Left colon (tissue), 2 donors: ENCODE measurements around the gene KHK. TPM values are rescaled to one million over a fixed set of nuclear protein-coding genes. Genes with fewer than 3 reads are reported as not detected.
"Not testable (repeated sequence)": the region's sequence is repeated elsewhere in the genome, so short reads cannot be mapped to it uniquely, and the experiment has no call there.

Experiments
- ATAC-seq: fragments of 200-7000 bp; cut with Tn5 transposase; one replicate; pipeline ENCODE4 v1.9.1; 2020; ENCODE audit warnings: mild to moderate bottlenecking, moderate library complexity
- DNase-seq, 2 donors: peaks; one replicate each; pipeline ENCODE4 v3.0.0-alpha.2; 2020
- intact Hi-C, 2 donors: fragments of 100-400 bp; cut with DNase I in 1 of 2; cut with micrococcal nuclease in 1 of 2; formaldehyde crosslinking; loops; one replicate each; pipeline versions ENCODE4 v1.11.2 to v1.14.0; 2022; cut with DNase I, micrococcal nuclease
- total RNA-seq, 2 donors: library from RNA; stranded (reverse); fragmentation: NEBNext Ultra II Directional; extraction: Animal tissue kit (Norgen Biotek cat#: 25700); gene quantifications; one replicate each; pipeline ENCODE4 v1.2.1, GENCODE V29; 2021
- donor health status: DM: no; HTN: no; CAD: no.
- donor health status: DM: yes; HTN: yes; CAD: no.

KHK gene
- total RNA-seq, 2 donors from 2014 or later = 8.8 to 13.4 TPM

DNA sequence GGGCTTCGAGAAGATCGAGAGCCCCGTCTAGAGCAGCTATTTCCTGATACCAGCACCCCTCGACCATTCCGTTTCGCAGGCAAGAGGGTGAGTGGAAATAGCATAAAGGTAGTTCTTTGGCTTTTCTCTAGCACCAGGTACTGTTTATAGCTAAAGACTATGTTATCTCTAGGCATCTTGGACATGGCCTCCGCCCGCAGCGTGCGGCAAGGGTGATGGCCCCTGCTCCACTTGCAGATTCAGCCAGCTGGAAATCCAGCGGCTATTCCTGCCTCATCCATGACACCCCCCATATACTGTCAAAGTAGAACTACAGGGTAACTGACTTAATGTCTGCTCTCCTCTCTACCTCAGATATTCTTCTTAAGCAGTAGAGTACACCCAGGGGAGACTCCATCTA, 31.9 kb upstream of the KHK start:
- intact Hi-C loops = no loop called here
- ATAC-seq (no peak), DNase-seq (no peak)

DNA sequence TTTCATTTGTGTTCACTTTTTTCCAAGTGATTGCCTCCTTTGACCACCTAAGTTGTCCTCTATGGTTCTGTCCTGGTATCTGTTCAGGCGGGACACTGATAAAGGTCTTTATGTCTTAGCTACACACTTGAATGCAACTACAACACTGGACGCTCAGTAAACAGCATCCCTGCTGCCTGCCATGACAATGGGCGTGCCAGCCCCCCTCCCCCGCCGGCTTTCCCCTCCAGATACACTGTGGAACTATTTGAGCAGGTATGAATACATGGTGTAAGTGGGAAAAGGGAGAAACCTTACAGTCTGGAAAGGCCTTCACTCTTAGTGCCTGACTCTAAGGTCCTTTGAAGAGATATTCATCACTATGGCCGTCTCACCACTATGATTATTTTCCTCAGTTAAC, 29.4 kb upstream of the KHK start:
- intact Hi-C loops = no loop called here
- ATAC-seq (no peak), DNase-seq (no peak)

DNA sequence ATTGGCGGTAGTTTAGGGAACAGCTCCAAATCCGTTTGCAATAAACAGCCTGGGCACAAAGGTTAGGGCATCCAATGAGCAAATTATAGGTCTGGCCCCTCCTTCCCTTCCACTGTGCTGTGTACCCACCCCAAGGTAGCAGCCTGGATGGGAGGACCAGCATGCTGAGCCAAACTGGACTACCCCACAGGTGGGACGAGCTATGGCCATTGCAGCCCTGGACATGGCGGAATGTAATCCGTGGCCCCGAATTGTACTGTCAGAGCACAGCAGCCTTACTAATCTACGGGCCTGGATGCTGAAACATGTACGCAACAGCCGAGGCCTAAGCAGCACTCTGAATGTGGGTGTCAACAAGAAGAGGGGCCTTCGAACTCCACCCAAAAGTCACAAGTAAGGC, 28.4 kb upstream of the KHK start:
- DNase-seq (no peak), ATAC-seq (no peak)
- intact Hi-C loops = no loop called here

DNA sequence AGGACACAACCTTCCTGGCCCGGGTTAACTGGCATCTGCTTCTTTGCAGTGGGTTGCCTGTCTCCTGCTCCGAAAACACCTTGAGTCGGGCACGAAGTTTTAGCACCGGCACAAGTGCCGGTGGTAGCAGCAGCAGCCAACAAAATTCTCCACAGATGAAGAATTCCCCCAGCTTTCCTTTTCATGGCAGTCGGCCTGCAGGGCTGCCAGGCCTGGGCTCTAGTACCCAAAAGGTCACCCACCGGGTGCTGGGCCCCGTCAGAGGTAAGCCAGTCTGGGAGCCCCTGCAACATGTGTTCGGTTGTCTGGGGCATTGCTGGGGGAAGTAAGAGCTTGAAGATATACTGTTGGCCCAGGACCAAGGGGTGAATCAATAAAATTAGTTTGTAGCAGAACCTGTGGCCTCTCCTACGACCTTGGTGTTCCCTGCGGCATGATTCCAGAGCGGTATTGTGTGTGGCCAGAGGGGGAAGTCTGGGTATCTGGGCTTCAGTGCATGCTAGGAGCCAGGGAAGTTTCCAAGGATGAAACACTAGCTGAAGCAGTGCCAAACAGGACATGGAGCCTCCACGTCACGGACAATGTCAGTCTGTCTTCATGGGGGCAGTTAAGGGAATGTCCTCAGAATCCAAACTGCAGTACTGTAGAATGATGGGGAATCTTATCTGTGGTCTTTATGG, 27.3 kb upstream of the KHK start:
- DNase-seq (no peak), ATAC-seq (no peak)
- intact Hi-C loops = no loop called here

DNA sequence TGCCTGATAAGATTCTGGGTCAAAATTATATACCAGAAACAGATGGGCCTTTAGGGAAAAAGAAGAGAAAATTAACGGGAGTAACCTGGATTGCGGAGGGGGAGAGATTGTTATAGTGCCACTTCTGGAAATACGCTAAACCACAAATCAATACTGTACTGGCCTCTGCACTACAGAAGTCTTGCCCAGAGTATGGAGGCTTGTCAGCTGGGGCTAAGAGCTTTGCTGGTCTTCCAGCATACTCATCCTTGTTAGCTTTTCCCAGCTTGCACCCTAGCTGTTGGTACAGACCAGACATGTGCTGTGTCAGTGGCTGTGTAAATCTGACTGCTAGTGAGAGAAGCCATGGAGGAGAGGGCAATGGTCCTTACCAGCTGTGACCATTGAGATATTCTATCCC, 26.2 kb upstream of the KHK start:
- ATAC-seq (no peak), DNase-seq (no peak)

DNA sequence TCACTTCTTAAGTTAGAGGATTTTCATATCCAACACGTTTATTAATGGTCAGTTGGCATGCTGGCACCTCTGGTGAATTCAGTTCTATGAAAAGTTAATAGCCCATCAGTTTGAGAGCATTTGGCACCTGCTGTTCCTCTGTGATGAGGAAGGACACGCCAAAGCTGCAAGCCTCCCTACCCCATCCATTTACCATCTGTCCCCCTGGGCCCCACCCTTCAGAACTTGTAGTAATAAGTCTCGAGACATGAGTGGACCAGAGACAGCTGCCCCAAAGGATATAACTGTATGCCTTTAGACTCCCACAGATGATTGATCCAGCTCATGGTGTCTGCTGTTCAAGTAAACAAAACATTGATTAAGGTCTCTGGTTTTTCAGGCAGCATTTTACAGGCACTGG, 21.4 kb upstream of the KHK start:
- ATAC-seq (peak; percentile 55), DNase-seq (no peak)
- intact Hi-C loops = no loop called here

More for the DNA sequence above, 26.2 kb upstream of the KHK start:
- intact Hi-C loops = no loop called here

DNA sequence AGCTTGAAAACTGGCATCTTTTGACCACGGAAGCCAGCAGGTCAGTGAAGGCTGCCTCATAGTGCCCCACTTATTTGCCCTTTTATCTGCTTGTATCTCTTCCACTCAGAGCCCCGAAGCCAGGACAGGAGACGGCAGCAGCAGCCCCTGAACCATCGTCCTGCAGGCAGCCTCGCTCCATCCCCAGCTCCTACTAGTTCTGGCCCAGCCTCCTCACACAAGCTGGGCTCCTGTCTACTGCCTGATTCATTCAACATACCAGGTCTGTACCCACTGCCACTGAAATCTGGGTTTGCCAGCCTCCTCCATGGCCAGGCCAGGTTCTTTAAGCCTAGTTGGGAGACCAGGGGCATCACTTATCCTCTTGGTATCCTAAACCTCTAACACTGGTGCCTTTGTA, 19.2 kb upstream of the KHK start:
- DNase-seq (no peak), ATAC-seq (no peak)
- intact Hi-C loops = no loop called here

DNA sequence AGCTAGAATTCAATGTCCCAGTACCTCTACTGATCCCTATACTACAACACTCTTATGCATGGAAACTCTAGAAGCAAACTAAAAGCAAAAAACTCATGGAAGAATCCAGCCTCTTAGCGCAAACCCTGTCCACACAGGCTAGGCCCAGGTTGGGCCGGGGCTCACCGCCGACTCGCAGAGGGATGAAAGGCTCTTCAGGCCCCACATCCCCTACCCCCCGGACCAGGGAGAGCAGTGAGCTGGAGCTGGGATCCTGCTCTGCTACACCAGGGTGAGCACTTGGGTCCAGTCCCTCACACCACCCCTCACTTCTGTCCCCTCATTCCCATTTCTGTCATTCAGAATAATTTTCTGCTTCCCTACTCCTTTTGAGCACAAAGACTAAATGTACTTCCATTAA, 17.1 kb upstream of the KHK start:
- intact Hi-C loops = no loop called here
- no peak for ATAC-seq
- DNase-seq = no peak

DNA sequence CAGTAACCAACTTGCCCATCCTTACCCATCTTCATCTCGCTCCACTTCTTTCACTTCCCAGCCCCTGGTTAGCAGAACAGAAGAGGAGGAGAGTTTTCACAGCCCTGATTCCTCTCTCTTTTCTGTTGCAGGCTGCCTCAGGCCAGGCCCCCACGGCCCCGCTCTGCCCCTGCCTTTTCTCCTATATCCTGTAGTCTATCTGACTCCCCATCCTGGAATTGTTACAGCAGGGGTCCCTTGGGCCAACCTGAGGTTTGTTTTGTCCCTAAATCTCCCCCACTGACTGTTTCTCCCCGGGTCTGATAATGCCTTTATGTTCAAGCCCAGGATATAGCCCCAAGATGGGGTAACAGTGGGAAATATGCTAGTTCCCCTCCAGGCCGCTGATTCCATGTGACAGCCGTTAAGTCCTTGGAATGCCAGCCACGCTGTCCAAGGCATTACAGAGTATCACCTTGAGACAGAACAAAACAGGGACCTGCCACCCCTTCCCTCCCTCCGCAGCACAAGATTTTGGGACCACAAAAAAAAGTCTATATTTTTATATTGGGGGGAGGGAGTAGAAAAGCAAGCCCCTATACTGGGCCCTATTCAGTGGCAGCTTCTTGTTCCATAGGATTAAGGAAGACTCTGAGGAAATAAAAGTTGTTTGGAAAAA, 16.5 kb upstream of the KHK start:
- DNase-seq (no peak), ATAC-seq (no peak)
- intact Hi-C loops = no loop called here

DNA sequence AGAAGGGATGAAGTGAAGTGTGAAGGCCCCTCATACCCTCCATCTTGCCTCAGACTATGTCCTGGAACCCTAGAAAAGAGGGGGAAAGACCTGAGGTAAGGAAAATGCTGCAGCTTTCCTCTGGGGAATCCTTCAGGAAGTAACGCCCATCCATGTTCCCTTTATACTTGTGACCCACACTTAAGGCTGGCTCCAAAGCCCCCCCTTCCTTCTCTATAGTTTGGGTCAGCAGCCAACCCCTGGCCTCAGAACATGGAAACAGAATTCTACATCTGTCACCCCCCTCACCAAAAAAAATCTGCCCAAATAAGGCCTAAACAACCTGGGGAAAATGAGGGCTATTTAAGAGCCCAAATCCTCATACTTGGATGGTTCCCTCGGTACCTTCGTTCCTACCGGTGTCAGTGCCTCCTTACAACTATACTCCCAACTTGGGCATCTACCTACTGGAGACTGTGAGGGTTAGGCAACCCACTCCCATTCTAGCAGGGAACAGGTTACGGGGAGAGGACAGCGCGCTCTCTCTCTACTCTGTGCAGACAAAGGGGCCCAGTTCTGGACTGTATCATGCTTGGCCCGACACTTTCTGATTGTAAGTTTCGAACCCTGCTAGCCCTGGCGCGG, 15.8 kb upstream of the KHK start:
- ATAC-seq (no peak), DNase-seq (no peak)
- intact Hi-C loops = no loop called here

DNA sequence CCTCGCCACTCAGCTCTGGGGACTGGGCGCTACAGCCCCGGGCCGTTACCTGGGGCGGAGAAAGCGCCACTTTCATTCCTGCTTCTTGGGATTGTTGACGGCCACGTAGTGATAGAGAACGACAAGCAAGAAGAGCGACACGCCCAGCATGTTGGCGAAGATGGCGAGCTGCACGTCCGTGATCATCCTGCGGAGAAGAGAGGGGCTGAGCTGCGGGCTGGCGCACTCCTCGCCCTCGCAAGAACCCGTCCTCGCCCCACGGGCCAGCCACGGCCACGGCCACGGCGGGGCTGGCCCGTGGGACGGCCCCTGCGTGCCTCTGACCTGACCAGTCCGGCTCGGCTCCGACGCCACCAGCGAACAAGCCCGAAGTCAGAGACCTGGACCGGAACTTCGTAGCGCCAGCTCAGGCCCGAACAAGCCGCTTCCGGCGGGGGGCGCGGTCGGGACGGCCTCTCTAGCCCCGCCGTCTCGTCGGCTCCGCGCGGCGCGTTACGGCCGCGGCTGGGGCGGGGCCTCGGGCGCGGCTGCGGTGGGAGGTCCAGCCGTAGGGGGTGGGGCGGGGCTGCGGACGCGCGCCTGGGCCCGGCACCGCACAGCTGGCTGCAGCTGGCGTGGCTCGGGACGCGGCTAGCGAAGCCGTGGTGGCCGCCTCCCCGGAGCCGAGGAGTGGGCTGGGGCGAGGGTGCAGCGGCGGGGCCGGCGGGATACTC, 15.1 kb upstream of the KHK start, which contains the start of gene OST4:
Gene OST4, minus strand, starts transcription at position 378 of the 713 bp plus-strand sequence.
- ATAC-seq = peak; percentile 95
- intact Hi-C loops = no loop called here
- DNase-seq = peak; percentile 93 to 95

DNA sequence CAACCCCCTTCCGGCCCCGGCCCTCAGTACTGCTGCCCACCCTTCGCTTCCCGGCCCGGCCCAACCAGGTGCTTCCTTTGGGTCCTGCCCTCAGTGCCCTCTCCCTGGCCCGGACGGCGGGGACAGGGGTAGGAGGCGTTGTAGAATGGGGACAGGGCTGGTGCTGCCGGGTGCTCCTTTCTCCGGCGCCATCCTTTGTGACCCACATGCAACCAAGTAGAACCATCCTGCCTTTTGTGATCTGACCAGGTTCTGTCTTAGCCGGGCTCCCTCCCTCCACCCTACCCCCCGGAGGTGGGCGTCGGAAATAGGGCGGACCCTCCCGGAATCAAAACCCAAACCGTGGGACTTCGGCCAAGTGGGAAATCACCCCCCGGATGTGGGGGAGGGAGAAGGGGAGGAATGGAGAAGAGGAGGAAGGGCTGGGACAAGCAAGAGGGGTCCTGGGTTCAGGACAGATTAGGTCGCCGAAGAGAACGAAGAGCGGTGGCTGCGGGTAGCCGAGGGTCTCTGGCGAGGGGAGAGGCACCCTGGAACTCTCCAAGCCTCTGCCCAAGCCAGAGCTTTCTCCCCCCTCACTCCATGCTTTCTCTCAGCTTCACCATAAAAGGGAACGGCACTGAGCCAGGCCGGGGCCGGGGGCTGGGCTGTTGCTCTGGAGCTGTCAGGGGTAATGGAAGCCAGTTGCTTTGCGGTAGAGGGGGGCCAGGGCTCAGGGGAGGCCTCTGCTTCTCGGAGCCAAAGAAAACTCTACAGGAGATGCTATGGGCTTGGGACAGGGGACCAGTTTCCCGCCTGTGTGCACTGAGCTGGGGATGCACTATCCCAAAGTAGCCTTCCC, 14.4 kb upstream of the KHK start:
- DNase-seq (peak; percentile 66 to 86), ATAC-seq (no peak)
- intact Hi-C loops = no loop called here

DNA sequence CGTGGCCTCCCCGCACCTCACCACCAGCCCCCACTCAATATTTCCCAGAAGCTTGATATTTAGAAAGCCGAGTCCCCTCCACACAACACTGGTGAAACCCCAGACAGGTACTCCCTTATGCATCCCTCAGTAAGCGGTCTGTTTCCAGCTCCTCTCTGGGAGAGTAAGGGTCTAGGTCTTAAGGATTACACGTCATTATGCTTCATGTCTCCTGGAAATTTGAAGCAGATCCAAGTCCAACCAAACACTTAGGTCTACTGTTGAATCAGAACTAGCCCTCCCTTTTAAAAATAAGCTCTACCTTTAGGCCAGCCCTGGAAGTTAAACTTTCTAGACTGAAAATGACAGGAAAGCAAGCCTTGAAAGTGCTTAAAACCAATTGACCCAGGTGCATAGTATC, 13.7 kb upstream of the KHK start:
- DNase-seq (no peak), ATAC-seq (no peak)
- intact Hi-C loops = no loop called here

DNA sequence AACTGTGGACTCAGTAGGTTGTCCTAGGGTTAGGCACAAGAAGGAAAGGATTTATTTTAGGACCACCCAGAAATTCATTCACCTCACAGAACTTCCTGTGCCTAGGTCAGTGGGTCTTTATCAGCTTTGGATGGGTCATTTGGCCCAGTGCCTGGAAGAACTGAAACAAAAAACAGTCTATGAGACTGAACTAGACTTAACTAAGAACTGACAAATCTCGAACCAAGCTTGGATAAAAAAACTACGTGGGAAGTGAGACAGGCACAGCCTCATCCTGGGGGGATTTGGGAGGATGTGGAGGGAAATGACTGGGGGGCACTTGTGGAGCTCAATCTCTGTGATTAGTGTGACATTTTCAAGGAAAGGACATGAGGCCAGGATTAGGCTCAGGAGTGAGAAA, 12.8 kb upstream of the KHK start:
- intact Hi-C loops = no loop called here
- DNase-seq = no peak
- ATAC-seq = no peak

DNA sequence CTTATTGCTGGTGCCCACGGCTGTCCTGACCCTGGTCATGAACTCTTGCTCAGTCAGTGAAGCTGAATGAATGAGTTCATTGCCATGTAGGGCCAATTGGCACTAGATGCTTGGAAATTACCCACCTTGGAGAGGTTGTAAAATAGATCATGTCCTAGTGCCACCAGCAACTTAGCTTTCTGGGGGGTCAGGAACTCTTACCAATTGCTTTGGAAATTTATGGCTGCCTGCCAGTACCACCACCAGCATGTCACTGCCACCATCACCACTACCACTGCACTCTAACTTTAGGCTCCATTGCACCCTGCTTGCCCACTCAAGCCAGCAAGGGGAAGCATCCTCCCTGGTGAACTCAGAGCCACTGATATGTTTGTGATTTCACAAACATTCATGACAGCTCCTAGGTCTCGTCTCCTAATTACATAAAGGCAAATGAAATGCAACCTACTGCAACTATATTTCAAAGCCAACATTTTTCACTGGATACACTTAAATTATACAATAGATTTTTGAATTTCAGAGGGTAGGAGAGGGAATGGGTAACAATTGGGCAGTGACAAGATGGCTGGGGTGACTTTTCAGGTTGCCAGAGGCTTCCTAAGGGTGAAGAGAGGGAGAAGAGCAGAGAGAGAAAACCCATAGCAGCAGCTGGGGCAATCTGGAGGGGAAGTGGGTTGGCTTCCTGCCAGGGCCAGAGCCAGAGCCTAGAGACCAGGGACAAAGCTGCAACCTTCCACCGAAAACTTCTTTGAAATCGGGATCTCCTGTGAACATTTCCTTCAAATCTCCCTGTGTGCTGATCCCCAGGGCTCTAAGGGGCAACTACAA, 11.6 kb upstream of the KHK start:
- DNase-seq (peak; percentile 55 to 75), ATAC-seq (no peak)
- intact Hi-C loops = no loop called here

DNA sequence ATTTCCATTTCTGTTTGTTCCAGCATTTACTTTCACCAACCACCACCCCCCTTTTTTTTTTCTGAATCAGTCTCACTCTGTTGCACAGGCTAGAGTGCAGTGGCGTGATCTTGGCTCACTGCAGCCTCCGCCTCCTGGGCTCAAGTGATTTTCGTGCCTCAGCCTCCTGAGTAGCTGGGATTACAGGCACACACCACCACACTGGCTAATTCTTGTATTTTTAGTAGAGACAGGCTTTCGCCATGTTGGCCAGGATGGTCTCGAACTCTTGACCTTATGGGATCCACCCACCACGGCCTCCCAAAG, 11.1 kb upstream of the KHK start:
- ATAC-seq, DNase-seq, intact Hi-C loops: not testable (repeated sequence)

DNA sequence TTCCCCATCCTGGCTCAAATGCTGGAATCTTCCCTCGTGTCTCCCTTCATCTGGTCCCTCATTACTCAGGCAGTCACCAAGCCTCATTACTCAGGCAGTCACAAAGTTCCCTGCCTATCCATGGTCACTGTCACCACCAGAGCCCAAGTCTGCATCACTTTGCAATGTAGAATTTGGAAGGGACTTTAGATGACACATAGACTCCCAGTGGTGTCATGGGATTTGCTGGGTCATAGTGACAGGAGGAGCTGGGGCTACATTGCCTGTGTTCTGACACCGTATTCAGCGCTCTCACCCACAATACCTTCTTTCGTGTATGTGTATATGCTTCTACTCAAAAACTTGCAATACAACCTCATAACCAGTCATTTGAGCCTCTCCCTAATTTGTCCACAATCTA, 10.2 kb upstream of the KHK start:
- no peak for DNase-seq
- no peak for ATAC-seq
- intact Hi-C loops = no loop called here

DNA sequence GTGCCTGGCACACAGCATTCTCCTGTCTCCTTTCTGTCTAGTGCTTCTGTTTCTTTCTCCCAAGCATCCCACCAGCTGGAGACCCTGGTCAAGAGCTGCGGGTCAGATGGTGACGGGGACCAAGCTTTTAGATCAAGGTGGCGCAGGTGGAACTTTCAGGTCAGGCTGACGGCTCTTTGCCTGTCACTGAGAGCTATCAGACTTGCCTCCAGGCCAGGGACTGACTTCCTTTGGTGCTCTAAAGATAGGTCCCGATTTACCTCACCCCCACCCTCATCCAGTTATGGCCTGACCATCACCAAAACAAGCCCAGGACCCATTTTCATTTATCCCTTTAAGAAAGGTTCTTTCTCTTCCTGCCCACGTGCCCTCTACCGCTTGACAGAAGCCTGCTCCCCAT, 9.3 kb upstream of the KHK start:
- no peak for ATAC-seq
- intact Hi-C loops = no loop called here
- DNase-seq = no peak
